Measurements from ENCODE around the gene VPS41.

DNA sequence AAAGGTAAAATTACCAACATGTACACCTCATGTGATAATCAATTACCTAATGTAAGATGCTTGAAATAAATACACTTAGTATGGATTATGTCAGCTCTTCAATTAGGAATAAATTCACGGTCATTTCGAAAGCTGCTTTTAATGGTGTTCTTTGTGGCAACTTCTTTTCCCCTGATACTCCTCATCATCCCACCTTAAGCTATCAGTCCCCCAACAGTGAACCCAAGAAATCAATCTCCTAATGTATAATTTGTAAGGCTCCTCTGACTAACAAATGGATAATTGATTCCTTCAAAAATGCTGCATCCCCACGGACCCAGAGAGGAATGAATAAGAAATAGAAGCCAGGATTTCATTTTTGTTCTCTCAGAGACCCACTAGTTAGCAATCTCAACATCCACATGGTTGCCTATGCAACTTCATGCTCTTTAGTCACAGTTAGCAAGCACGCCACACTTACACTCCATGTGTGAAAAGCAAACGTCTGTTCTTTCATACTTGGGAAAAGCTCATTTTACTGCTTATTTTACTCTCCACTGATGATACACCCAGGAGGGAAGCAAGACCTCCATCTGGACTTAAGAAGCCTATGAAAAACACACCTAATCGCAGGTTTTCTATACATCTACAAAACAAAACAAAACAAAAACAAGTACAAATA, 70.1 kb downstream of the VPS41 start:
- no peak for TF ChIP-seq POLR2A (IDR thresholded peaks at IDR 0.05)
- TF ChIP-seq, protein P1, sequence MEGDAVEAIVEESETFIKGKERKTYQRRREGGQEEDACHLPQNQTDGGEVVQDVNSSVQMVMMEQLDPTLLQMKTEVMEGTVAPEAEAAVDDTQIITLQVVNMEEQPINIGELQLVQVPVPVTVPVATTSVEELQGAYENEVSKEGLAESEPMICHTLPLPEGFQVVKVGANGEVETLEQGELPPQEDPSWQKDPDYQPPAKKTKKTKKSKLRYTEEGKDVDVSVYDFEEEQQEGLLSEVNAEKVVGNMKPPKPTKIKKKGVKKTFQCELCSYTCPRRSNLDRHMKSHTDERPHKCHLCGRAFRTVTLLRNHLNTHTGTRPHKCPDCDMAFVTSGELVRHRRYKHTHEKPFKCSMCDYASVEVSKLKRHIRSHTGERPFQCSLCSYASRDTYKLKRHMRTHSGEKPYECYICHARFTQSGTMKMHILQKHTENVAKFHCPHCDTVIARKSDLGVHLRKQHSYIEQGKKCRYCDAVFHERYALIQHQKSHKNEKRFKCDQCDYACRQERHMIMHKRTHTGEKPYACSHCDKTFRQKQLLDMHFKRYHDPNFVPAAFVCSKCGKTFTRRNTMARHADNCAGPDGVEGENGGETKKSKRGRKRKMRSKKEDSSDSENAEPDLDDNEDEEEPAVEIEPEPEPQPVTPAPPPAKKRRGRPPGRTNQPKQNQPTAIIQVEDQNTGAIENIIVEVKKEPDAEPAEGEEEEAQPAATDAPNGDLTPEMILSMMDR (IDR thresholded peaks at IDR 0.05) = no peak
